IMR-90 (cell line): ENCODE data around the gene KCNMA1. TPM values are rescaled to one million over a fixed set of nuclear protein-coding genes. Genes with fewer than 3 reads are reported as not detected.

Experiments used
- ATAC-seq: fragments of 200-7000 bp; cut with Tn5 transposase; 2 replicates; pipeline ENCODE4 v1.9.1; 2020; ENCODE audit warnings: low read depth, mild to moderate bottlenecking, moderate library complexity
- BruUV-seq: library from RNA; stranded (reverse); fragments of 400-500 nt; replicated peaks from 2 replicates; lab custom pipeline; 2021; lab: Mats Ljungman, UMichigan
- CTCF ChIA-PET: fragments of 300-600 bp; formaldehyde crosslinking; extraction: SDS; loops from one replicate; lab custom pipeline; 2021; ENCODE audit warnings: antibody characterized with exemption; lab: Yijun Ruan, JAX
- POLR2A ChIA-PET: fragments of 300-600 bp; sonication (Branson Sonifier 250); formaldehyde crosslinking; loops from one replicate; lab custom pipeline; 2022; ENCODE audit warnings: antibody characterized with exemption; ENCODE audit not compliant: unreplicated experiment; lab: Charles Lee
- DNase-seq: peaks from one replicate; pipeline ENCODE4 v3.0.0; 2013
- H2AFZ ChIP-seq: replicated peaks from 2 replicates; pipeline ENCODE3; 2013; ENCODE audit warnings: low read length, mild to moderate bottlenecking; ENCODE audit not compliant: poor library complexity
- H2AK5ac ChIP-seq: 2 replicates; pipeline ENCODE4 v1.6.1; 2013; ENCODE audit warnings: low read depth, low read length, inconsistent platforms
- H2AK9ac ChIP-seq: replicated peaks from 2 replicates; pipeline ENCODE3; 2013; ENCODE audit warnings: mild to moderate bottlenecking, low read depth, low read length, moderate library complexity; ENCODE audit not compliant: poor library complexity
- H2BK120ac ChIP-seq: 2 replicates; pipeline ENCODE4 v1.6.1; 2013; ENCODE audit warnings: low read depth, low read length, inconsistent platforms
- H2BK15ac ChIP-seq: 3 replicates; pipeline ENCODE4 v1.6.1; 2013; ENCODE audit warnings: low read depth, low read length, inconsistent platforms
- H2BK20ac ChIP-seq: 2 replicates; pipeline ENCODE4 v1.6.1; 2013; ENCODE audit warnings: low read depth, mild to moderate bottlenecking, inconsistent platforms, low read length, moderate library complexity
- H2BK5ac ChIP-seq: 2 replicates; pipeline ENCODE4 v1.6.1; 2013; ENCODE audit warnings: mild to moderate bottlenecking, low read depth, low read length, inconsistent platforms; ENCODE audit not compliant: poor library complexity, severe bottlenecking
- H3K14ac ChIP-seq: replicated peaks from 2 replicates; pipeline ENCODE4 v1.6.1; 2013; ENCODE audit warnings: low read depth, low read length, inconsistent platforms
- H3K18ac ChIP-seq: 2 replicates; pipeline ENCODE4 v1.6.1; 2013; ENCODE audit warnings: low read depth, low read length, control low read depth
- H3K23ac ChIP-seq: 2 replicates; pipeline ENCODE4 v1.6.1; 2013; ENCODE audit warnings: low read depth, low read length, inconsistent platforms
- H3K27ac ChIP-seq: 2 replicates; pipeline ENCODE4 v1.5.1; 2013; ENCODE audit warnings: mild to moderate bottlenecking, control low read depth, low read length; ENCODE audit not compliant: insufficient read depth
- H3K27me3 ChIP-seq: 2 replicates; pipeline ENCODE4 v1.6.1; 2013; ENCODE audit warnings: low read length; ENCODE audit not compliant: control insufficient read depth, insufficient read depth
- H3K36me3 ChIP-seq: 2 replicates; pipeline ENCODE4 v1.6.1; 2013; ENCODE audit warnings: low read length, mixed read lengths; ENCODE audit not compliant: control insufficient read depth, insufficient read depth
- H3K4ac ChIP-seq: 2 replicates; pipeline ENCODE4 v1.6.1; 2013; ENCODE audit warnings: low read depth, low read length, inconsistent platforms
- H3K4me1 ChIP-seq: 2 replicates; pipeline ENCODE4 v1.6.1; 2013; ENCODE audit warnings: low read length, mixed read lengths; ENCODE audit not compliant: control insufficient read depth, insufficient read depth
- H3K4me2 ChIP-seq: 2 replicates; pipeline ENCODE4 v1.6.1; 2013; ENCODE audit warnings: low read depth, mild to moderate bottlenecking, control low read depth, low read length, moderate library complexity
- H3K4me3 ChIP-seq: 2 replicates; pipeline ENCODE4 v1.5.1; 2013; ENCODE audit warnings: low read depth, mild to moderate bottlenecking, control low read depth, low read length, moderate library complexity; ENCODE audit not compliant: insufficient read depth
- H3K56ac ChIP-seq: 2 replicates; pipeline ENCODE4 v1.6.1; 2013; ENCODE audit warnings: low read length, inconsistent platforms; ENCODE audit not compliant: insufficient read depth; ENCODE audit errors: extremely low read depth
- H3K79me1 ChIP-seq, 2 experiments: 2 replicates each; pipeline ENCODE4 v1.6.1; 2013; ENCODE audit warnings: low read length in 2 of 2, inconsistent platforms in 1 of 2, low read depth in 1 of 2
- H3K9ac ChIP-seq: 2 replicates; pipeline ENCODE4 v1.6.1; 2013; ENCODE audit warnings: low read depth, low read length, control low read depth
- H3K9me1 ChIP-seq: 2 replicates; pipeline ENCODE4 v1.6.1; 2013; ENCODE audit warnings: low read length, inconsistent platforms; ENCODE audit not compliant: insufficient read depth
- H3K9me3 ChIP-seq: 2 replicates; pipeline ENCODE4 v1.6.1; 2013; ENCODE audit warnings: low read length; ENCODE audit not compliant: control insufficient read depth, insufficient read depth
- H4K20me1 ChIP-seq: 2 replicates; pipeline ENCODE4 v1.6.1; 2013; ENCODE audit warnings: low read length, inconsistent platforms; ENCODE audit not compliant: insufficient read depth
- H4K5ac ChIP-seq: 2 replicates; pipeline ENCODE4 v1.6.1; 2013; ENCODE audit warnings: mild to moderate bottlenecking, low read depth, low read length, control low read depth
- H4K8ac ChIP-seq, 2 experiments: 2 replicates each; pipeline ENCODE4 v1.6.1; 2013; ENCODE audit warnings: low read depth in 2 of 2, low read length in 2 of 2, control low read depth in 1 of 2, inconsistent platforms in 1 of 2
- H4K91ac ChIP-seq: 2 replicates; pipeline ENCODE4 v1.6.1; 2013; ENCODE audit warnings: low read depth, low read length, inconsistent platforms; ENCODE audit not compliant: insufficient read depth
- CTCF ChIP-seq: conservative IDR thresholded peaks from 2 replicates; pipeline ENCODE4 v1.5.1; 2012; ENCODE audit warnings: mild to moderate bottlenecking, low read depth, low read length, improper control_type of control experiment
- ELK1 ChIP-seq: fragments of 150-350 bp; IDR thresholded peaks from 2 replicates; pipeline ENCODE4 v1.6.1; 2016; ENCODE audit warnings: low read depth, mild to moderate bottlenecking, low read length, moderate library complexity, borderline replicate concordance
- FOS ChIP-seq: fragments of 150-350 bp; IDR thresholded peaks from 2 replicates; pipeline ENCODE4 v1.6.1; 2016; ENCODE audit warnings: low read depth, low read length
- MXI1 ChIP-seq: IDR thresholded peaks from 2 replicates; pipeline ENCODE4 v1.6.1; 2012; ENCODE audit warnings: low read depth, mild to moderate bottlenecking, low read length, moderate library complexity, borderline replicate concordance
- NFE2L2 ChIP-seq: fragments of 150-350 bp; IDR thresholded peaks from 2 replicates; pipeline ENCODE4 v1.6.1; 2016; ENCODE audit warnings: low read depth, mild to moderate bottlenecking, low read length
- RCOR1 ChIP-seq: IDR thresholded peaks from 2 replicates; pipeline ENCODE4 v1.6.1; 2012; ENCODE audit warnings: mild to moderate bottlenecking, low read length, improper control_type of control experiment; ENCODE audit not compliant: insufficient replicate concordance
- WGBS, 2 experiments: methylation state at CpG; one replicate each; pipeline versions ENCODE4 v1.1.5 to v1.1.7; 2013; ENCODE audit warnings: missing lambda C conversion rate in 2 of 2; ENCODE audit not compliant: insufficient read length in 1 of 2; ENCODE audit errors: extremely low coverage in 2 of 2; 5-methylcytosine and 5-hydroxymethylcytosine counted together
- dilution Hi-C: fragments of 300-500 bp; cut with HindIII; formaldehyde crosslinking; loops from one replicate; pipeline ENCODE4 v1.14.3; 2018; ENCODE audit warnings: low sequenced_read_pairs; ENCODE audit not compliant: unreplicated experiment
- in situ Hi-C: fragments of 300-500 bp; cut with MboI; formaldehyde crosslinking; loops from 3 replicates; pipeline ENCODE4 v1.14.3; 2019; ENCODE audit warnings: low sequenced_read_pairs, inconsistent platforms, mixed read lengths
- intact Hi-C: fragments of 100-400 bp; cut with micrococcal nuclease; formaldehyde crosslinking; loops from 2 replicates; pipeline ENCODE4 v1.10.0; 2022
- polyA plus RNA-seq, 3 experiments: library from polyadenylated mRNA; depleted of rRNA; stranded (reverse); fragments of >200 nt; gene quantifications; 2 replicates each; pipeline ENCODE4 v1.2.3, GENCODE V29; 2012; ENCODE audit warnings: low replicate concordance in 1 of 3
- total RNA-seq: library from RNA; depleted of rRNA; stranded (reverse); fragments of >200 nt; gene quantifications from 2 replicates; pipeline ENCODE4 v1.2.3, GENCODE V29; 2012

The KCNMA1 gene
- total and polyA plus RNA-seq, 2 of the 4 experiments (the other 2 are of a cell fraction): 25.6 to 29.6 TPM

- dilution Hi-C loops (no loop called here), in situ Hi-C loops (no loop called here), intact Hi-C loops (loop anchor here (5.0 kb wide), 1 partner anchor 1606 kb away; the partner anchor contains the start of gene ZNF503)
- Histone ChIP-seq H3K56ac (no peak overlapping the region), H2AFZ (no peak overlapping the region), H3K4me2 (no peak overlapping the region), H3K9me3 (peaks cover 6% of the 10 kb centered on the region), H2BK5ac (no peak overlapping the region), H3K27me3 (no peaks in the 10 kb centered on the region), H4K8ac (no peak overlapping the region), H3K4ac (no peak overlapping the region), H2BK20ac (no peak overlapping the region), H4K91ac (no peak overlapping the region), H2BK120ac (no peak overlapping the region), H3K27ac (no peak overlapping the region), H2AK5ac (no peak overlapping the region), H3K4me3 (no peak overlapping the region), H4K20me1 (no peaks in the 10 kb centered on the region; the same call in 1 of the 2 replicates), H3K18ac (no peak overlapping the region), H3K79me1 (no peaks in the 10 kb centered on the region), H2AK9ac (no peak overlapping the region), H3K36me3 (no peaks in the 10 kb centered on the region; the same call in 1 of the 2 replicates), H3K4me1 (no peaks in the 10 kb centered on the region; the same call in 1 of the 2 replicates), H3K14ac (no peak overlapping the region), H3K9ac (no peak overlapping the region), H3K23ac (no peak overlapping the region), H2BK15ac (no peak overlapping the region), H3K9me1 (no peaks in the 10 kb centered on the region), H4K5ac (no peak overlapping the region)
- BruUV-seq: no TSS peak
- WGBS, 2 experiments: no CpG with 5 or more reads among the region's 5 CpGs
- ChIA-PET CTCF (no interaction called here), POLR2A (no interaction called here)
- DNase-seq: no peak
- ATAC-seq: no peak
- no peak for TF ChIP-seq RCOR1
- TF ChIP-seq NFE2L2: no peak
- no peak for TF ChIP-seq CTCF
- TF ChIP-seq ELK1: no peak
- TF ChIP-seq MXI1: no peak
- TF ChIP-seq FOS: no peak
These were observed 629.8 kb downstream of the KCNMA1 start for GRCh38 chr10:77007834-77008233.
